NCI-H1092 (cell line): ENCODE measurements around the gene METRNL.

Experiments
- DNase-seq: peaks from one replicate; lab custom pipeline; 2025; lab: John Stamatoyannopoulos, UW

METRNL gene

DNA sequence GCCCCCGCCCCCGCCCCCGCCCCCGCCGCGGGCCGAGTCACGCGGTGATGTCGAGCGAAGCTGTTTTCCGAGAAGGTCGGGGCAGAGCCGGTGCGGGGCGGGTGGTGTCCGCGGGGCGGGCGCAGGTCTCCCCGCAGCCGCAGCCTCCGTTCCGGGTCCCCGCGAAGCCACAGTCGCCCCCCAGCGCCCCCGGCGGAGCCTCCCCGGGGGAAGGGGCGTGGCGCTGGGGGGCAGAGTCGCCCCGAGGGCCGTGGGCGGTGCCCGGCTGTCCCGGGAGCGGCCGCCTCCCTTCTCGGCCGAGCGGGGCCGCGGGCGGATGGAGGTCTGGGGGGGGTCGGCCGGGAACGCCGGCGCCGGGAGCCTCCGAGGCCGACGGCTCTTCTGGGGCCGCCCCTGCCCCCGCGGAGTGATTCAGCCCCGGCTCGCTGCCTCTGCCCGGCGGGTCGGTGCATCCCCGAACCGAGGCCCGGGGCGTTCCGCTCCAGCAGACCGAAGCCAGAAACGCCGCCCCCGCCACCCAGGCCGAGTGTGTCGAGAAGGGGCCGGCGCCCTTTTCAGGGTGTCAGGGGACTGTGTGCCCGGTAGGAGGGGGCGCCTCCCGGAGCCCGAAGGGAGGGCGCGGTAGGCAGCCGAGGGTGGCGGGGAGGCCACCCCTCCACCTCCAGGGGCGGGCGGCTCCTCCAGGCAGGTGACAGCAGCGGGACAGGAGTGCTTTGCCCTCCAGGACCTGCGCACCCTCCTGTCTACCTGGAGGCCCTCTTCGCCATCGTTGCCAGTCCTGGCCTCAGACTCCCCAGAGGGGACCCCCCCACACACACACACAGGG lies 1.7 kb downstream of the METRNL start:
- no peak for DNase-seq

DNA sequence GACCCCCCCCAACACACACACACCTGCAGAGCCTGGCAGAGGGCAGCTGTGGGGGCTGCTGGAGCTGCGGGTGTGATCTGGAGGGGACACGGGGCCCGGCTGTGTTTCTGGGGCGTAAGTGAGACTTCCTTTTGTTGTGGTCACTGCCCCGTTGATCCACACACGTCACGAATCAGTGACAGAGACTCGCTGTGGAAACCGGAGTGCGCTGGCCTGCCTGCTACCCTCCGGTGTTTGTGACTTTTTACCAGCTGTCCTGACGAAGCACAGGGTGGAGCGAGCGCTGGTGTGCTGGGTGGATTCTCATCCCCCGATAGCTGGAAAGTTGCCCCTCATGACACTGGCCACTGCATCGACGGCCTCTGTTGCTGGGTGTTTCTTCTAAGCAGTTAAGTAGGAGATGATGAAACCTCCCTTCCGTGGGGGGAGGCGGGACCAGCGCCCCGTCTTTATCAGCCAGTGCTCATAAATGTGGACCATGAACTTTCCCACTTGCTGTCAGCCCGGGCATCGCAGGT lies 2.3 kb downstream of the METRNL start:
- DNase-seq, result no peak

DNA sequence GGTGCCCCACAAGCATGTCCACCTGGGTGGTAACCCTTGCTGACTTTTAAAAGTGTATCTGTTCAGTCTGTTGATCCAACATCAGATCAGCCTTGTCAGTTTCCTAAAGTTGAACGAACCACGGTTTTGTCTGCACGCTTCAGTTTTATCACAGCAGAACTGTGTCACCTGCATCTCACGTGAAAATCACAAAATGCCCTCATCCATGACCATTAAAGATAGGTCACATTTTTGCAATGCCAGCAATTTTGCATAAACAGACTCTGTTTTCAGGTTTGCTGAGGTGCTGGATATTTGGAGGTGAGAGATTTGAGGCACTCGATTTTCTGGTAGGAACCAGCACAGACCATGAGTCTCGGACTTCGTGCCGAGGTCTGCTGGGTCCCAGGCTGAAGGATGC lies 3.0 kb downstream of the METRNL start:
- no peak for DNase-seq

DNA sequence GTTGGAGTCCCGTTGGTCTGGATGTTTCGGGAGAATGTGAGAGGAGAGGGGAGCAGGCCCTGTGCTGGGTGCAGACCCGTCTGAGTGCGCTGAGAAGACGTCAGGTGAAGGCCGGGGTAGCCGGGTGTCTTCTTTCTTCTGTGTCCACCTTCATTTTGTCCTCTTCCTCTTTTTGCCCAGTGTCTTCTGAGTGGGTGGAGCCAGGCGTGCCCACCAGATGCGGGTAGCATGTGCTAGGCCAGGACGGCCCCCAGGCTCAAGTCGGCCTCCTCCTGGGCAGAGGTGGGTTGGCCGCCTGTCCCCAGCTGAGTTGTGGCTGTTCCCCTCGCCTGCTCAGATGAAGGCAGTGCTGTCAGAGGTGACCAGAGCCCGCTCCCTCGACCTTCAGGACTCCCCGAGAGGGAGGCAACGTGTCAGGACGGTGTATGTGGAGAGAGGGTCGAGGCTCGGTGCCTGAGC lies 3.5 kb downstream of the METRNL start:
- DNase-seq, result no peak

DNA sequence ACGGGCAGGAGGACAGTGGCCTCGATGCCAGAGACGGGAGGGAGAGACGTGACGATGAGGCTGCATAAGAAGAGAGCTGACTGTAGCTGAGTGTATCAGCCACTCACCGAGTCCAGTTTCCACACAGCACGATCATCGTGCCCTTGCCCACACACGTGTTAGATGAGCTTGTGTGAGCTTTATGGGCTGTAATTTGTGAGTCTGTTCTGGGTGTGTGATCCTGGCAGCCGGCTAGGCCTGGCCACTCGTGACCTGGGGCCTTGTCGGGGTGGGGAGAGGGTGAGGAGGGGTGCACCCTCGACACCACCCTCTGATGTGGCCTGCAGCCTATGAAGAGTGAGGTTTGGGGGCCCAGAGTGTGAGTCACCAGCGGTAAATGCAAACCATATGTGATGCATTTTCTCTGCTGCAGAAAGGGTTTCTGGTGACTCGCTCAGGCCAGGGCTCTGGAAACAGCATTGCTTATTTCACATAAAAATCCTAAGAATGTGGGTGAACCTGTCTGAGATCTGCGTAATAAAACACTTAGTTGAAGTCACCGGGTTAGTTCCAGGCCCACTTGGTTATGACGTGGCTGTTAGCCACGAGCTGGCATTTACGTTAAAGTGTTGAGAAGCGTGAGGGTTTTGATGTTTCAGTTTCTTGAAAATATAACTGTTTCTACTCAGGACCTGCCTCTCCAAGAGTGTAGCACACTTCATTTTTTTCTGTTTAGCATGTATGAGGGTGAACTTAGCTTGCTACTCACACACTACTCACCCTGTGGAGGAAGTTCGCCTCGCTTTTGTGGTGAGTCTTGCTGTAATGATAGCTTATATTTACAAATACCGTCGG lies 4.2 kb downstream of the METRNL start:
- no peak for DNase-seq

DNA sequence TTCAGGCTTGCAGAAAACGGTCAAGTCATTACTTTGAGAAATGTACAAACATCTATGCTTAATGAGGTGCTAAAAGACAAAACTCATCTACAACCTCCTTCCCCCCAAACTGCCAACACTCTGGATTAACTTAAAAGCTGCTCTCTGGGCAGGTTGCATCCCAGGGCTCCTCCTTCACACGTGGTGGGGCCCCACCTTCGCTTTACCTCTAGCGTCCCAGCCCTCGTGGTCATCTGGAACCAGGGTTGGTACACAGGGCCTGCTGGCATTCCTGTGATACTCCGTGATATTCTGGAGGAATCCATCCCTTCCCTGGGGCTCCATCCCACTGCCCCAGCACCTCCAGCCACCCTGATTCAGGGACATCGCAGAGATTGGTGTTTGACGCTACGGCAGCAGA lies 4.8 kb downstream of the METRNL start:
- no peak for DNase-seq

DNA sequence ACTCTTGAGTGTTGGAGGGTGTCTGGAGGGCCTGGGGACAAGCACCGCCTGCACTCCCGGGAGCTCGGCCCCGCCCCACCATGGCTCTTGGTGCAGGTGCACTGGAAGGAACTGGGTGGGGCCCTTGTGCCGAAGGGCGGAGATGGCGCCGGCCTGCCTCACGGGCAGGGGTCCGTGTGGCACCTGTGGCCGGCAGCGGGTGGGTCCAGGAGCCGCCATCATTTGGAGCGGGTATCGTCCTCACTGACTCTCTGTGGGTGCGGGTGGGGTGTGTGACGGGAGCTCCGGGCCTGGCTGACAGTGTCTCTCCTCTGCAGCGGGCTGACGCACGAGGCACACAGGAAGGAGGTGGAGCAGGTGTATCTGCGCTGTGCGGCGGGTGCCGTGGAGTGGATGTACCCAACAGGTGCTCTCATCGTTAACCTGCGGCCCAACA lies 5.2 kb downstream of the METRNL start:
- no peak for DNase-seq

DNA sequence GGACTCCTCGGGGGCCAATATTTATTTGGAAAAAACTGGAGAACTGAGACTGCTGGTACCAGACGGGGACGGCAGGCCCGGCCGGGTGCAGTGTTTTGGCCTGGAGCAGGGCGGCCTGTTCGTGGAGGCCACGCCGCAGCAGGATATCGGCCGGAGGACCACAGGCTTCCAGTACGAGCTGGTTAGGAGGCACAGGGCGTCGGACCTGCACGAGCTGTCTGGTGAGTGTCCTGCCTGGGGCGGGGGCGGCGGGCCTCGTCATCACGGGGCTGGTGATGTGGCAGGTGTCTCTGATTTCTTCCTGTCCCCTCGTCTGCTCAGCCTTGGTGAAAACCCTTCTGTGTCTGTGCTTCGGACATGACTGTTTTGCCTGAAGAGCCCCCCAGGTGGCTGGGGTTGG lies 5.7 kb downstream of the METRNL start:
- DNase-seq, result no peak

DNA sequence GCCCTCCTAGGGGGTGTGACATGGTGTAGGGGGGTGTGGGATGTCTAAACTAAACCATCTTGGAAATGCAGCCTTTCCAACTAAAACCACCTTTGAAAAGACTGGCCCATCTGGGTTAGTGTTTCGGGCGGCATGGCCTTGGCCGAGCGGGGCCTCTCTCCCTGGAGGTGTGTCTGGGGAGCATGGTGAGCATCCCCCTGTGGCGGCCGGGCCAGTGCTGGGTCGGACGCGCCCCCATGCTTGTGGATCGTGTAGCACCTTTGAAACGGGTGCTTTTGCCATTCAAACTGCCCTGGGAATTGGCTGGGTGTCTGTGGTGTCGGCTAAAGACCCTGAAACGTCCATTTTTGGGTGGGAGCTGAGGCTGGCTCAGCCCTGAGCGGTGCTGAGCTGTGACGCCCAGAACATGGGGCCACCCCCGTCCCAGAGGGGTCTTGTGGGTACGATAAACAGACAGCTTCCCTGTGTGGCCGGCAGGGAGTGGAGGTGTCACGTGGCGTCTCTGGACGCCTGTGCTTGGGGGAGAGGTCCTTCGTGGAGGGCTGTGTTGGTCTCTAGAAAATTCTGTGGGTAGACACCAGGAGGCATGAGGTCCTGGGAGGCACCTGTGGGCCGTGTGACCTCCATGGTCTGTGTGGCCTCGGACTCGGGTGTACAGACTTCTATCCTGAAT lies 6.3 kb downstream of the METRNL start:
- DNase-seq, result no peak

DNA sequence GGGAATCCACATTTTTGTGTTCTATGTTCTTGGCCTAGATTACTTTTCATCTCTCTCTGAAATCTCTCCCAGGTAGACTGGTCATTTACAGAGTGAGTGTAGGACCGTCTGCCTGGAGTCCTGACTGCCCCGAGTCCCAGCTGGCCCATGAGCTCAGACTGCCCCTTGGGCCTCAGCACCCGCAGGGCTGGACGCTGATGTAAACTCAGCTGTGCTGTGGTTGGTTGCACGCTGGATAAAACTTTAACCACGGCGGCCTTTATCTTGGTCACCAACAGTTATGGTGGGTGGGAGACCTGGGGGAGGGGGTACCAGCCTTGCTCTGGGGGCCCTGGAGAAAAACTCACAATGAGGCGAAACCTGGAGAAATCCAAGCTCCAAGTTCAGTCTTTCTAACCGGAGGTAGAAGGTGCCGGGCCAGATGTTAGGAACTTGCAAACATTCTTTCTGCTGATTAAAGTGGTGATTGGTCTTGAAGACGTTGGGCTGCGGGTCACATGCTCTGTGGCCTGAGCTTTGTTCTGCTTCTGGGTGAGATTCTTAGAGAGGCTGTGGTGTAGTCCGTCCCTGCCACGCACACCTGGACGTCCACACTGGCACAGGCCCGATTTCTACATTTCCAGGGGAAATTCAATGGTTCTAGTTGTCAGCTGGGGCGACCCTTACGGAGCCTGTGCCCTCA lies 6.9 kb downstream of the METRNL start:
- no peak for DNase-seq

DNA sequence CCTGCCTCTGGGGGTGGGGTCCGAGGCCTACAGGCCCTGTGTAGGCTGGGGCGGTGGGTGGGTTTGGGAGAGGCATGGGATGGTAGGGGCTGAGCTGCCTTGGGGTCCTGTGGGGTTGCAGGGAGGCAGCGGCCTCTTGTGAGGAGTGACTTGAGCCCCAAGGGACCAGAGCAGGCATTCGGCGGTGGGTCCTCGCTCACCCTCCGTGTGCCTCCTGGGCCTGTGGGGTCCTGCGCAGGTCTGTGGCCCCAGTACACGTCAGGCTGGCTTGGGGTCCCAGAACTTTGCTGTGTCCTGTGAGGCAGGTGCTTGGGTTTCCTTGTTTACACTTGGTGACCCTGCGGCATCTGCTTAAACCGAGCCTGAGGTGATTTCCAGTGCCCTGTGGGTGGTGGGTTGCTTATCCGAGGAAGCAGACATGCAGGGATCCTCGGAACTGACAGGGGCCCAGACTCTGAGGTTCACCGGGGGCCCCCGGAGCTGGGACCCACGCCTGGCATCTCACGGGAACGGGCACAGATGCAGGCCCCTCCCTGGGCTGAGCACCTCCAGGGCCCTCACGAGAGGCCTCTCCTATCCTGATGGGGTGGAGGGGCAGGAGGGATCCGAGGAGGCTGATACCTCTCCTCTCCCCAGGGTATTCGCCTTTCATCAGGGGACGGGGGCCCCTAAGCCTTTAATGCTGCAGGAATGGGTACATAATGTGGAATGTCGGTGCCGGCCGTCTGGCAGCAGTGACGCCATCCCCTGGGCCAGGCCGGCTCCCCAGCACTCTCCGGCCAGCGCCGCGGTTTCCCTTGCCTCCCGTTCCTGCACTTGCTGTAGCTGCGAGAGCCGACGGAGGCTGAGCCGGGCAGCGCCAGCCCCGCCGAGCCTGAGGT lies 7.7 kb downstream of the METRNL start:
- no peak for DNase-seq

DNA sequence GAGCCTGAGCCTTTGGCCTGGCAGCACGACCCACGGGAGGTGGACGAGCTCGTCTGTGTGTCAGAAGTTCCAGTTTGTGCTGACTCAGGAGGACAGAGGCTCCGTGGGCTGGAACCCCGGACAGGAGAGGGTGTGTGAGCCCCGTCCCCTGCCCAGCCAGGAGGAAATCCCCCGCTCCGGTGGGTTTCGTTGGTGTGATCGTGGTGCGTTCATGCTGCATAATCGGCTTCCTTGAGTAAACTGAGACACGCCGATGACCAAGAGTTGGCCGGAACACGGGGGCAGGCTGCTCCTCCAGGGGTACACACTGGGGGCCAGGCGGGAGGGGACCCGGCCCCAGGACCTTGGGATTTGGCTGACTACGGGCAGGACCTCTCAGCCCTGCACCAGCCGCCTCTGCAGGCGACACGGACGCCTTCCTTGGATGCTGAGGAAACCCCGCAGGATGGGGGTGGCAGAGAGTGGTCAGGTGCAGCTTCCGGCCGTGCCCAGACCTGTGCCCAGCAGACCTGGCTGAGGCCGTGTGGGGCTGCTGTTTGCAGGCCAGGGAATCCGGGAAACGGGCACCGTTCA lies 8.5 kb downstream of the METRNL start:
- no peak for DNase-seq

DNA sequence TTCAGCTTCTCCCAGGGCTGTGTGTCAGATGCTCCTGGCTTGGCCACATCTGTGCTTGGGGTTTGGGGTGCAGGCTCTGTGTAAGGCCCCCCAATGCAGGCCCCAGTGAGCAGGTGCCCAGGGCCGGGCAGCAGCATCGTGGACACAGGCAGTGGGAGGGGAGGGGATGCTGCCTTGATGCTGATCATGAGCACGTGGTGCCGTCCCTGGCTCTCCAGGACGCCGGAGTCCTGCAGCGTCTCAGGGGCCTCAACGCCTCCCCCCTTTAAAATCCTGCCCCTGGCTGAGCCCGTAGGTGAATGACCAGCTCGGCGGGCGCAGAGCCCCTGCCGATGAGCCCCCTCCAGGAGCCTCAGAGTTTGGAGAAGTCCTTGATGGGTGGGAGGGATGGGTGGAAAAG lies 9.0 kb downstream of the METRNL start:
- no peak for DNase-seq

DNA sequence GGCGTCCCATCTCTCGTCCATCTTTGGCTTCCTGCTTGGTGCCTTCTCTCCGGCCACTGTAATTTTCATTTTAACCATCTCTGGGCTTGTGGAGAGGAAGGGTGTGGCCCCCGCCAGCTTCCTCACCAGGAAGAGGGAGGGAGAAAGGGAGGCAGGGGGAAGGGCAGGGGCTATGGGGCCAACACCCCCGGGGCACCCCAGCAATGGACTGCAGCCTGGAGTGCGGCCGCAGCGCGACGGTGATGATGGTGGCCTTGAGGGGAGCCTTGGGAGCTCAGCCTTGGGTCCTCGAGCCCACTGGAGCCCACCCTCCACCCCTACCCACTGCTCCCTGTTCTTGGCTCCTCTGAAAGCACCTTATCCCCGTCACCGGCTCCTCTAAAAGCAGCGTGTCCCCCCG lies 9.5 kb downstream of the METRNL start:
- DNase-seq, result no peak

DNA sequence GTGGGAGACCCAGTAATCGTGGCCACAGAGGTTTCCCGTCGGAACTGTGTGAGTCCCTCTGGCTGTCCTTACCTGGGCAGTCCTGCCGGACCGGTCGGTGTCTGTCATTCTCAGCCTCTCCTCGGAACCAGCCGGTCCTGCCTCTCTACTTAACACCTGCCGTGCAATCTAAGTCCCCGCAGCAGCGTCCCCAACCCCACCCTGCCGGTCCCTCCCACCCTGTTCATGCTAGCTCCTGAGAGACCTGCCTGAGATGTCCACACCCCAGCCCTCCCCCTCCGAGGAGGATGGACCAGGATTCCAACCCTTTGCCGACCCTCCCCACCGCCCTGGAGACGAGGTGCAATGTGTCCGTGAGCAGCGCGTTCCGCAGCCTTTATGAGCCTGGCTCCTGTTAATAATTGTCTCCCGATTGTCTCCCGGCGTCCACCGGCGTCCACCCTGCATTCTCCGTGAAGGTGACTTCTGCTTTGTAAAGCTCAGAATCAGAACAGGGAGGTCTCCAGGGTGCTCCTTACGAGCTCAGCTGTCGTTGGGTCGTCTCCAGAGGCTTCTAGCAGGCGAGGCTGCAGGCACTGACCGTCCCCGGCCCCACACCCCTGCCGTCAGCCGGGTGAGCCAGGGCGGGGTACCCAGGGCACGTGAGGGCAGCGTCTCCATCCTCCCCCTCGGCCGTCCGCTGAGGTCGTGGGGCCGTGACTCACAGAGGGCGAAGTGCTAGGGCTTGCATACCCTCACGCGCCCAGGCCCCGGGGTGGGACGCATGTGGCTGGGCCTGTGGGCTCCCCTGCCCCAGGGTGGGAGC lies 10.1 kb downstream of the METRNL start:
- DNase-seq, result no peak

DNA sequence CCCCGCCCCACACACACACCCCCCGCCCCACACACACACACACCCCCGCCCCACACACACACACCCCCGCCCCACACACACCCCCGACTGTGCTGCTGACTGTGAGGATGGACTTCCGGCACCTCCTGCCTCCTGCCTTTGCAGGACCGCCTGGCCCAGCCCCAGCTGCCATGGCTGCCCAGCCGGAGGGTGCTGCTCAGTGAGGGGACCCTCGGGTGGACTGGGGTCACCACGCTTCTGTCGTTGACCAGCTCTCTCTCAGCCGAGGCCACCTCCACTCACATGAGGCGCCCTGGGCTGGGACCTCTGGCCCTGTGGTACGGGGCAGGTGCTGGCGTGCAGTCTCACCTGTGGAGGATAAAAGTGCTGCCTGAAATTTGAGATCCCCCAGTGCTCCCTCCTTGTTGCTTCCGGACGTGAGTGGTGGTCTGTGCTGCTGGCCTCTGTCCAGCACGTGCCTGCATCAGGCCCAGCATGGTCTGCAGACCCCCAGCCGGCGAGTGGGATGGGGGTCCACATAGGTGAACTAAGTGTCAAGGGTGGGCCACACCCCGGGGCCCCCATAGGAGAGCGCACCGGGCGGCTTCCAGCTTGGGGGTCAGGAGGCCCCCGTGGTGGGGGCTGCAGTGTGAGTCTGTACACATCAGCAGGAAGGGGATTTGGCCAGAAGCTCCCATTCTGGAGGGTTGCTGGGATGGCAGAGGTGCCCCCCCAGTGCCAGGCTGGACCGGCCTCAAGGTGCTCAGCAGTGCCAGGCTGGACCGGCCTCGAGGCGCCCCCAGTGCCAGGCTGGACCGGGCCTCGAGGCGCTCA lies 11.2 kb downstream of the METRNL start:
- DNase-seq, result no peak

DNA sequence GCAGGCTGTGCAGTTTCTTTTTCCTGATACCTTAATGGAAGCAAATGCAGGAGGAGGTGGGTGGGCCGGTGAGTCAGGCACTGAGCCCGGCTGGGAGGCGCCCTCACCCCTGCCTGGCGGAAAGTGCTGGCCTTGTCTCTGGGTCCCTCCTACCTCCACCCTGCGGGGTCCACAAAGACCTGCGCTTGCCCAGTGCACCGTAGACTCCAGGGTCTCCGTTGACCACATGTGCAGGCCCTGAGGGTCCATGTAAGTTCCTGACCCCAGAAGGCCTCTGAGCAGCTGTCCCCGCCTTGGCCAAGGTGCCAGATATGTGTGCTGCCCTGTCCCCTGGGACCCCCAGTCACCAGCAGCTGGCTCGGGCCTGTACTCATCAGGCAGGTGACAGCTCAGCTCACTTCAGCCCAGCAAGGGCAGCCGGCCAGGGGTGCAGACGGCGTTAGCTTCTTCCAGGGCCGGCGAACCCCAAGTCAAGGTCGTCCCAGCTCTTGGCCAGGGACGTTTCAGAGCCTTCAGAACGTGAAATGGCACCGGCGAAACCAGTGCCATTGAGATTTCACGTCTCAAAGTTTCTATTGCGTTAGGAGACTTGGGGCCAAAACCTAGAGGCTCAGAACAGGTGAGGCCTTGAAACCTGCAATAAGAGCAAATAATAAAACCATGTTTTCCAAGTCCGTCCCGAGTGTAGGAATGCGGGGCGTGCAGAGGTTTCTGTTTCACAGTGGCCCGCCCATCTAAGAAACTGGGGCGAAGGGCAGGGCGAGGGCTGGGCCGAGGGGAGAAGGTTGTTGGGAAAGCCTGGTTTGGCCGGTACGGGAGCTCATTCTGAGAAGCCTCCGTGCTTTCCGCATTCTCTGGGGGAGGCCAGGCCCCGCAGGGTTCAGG lies 12.1 kb downstream of the METRNL start:
- DNase-seq, result no peak

DNA sequence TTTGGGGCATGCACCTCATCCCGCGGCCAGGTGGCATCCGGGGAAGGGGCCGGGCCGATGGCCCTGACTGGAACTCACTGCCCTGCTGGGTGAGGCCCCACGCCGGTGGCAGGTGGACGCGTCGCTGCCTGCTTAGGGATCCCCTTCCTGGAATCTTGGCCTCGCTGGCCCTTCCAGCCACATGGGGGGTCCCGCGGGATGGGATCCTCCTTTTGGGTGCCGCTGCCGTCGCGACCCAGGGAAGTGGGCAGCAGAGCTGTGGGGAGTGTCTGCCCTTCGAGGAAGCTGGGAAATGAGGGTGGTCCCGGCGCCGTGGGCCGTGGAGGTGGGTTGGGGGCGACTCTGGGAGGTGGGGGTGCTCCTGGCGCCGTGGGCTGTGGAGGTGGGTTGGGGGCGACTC lies 12.8 kb downstream of the METRNL start:
- DNase-seq, result no peak
